Loucy (cell line): ENCODE measurements around the gene RNF145.
"Not testable (repeated sequence)": the region's sequence is repeated elsewhere in the genome, so short reads cannot be mapped to it uniquely, and the experiment has no call there.

Source experiments
- H2AFZ ChIP-seq: fragments of 200-600 bp; sonication (generic); 2 replicates; pipeline ENCODE4 v1.6.0; 2016; ENCODE audit warnings: antibody characterized with exemption, mild to moderate bottlenecking, low read length, moderate library complexity
- H3F3A ChIP-seq: fragments of 200-600 bp; 2 replicates; pipeline ENCODE4 v1.6.0; 2016; ENCODE audit warnings: antibody characterized with exemption, low read depth, mild to moderate bottlenecking
- H3K27me3 ChIP-seq: fragments of 200-600 bp; sonication (generic); 2 replicates; pipeline ENCODE4 v1.6.1; 2014; ENCODE audit warnings: low read length, mild to moderate bottlenecking; ENCODE audit not compliant: insufficient read depth, poor library complexity, severe bottlenecking
- H3K36me3 ChIP-seq: fragments of 200-600 bp; sonication (generic); 2 replicates; pipeline ENCODE4 v1.6.1; 2016; ENCODE audit warnings: low read length; ENCODE audit not compliant: insufficient read depth
- H3K4me1 ChIP-seq: fragments of 200-600 bp; sonication (generic); 2 replicates; pipeline ENCODE4 v1.5.1; 2014; ENCODE audit warnings: low read length, mild to moderate bottlenecking; ENCODE audit not compliant: insufficient read depth, poor library complexity, severe bottlenecking
- H3K4me2 ChIP-seq: fragments of 200-600 bp; sonication (generic); 2 replicates; pipeline ENCODE4 v1.6.0; 2014; ENCODE audit warnings: antibody characterized with exemption, low read length, low read depth, mild to moderate bottlenecking; ENCODE audit not compliant: poor library complexity, severe bottlenecking
- H3K4me3 ChIP-seq: fragments of 200-600 bp; sonication (generic); 2 replicates; pipeline ENCODE4 v1.5.1; 2014; ENCODE audit warnings: low read length, mild to moderate bottlenecking, mixed read lengths; ENCODE audit not compliant: poor library complexity, severe bottlenecking
- H3K79me2 ChIP-seq: fragments of 200-600 bp; sonication (generic); 2 replicates; pipeline ENCODE4 v1.6.1; 2014; ENCODE audit warnings: low read length; ENCODE audit not compliant: insufficient read depth
- H3K9ac ChIP-seq: fragments of 200-600 bp; sonication (generic); 2 replicates; pipeline ENCODE4 v1.6.0; 2014; ENCODE audit warnings: mild to moderate bottlenecking, low read depth, low read length, moderate library complexity; ENCODE audit not compliant: poor library complexity, severe bottlenecking
- H3K9me2 ChIP-seq: fragments of 200-600 bp; sonication (generic); replicated peaks from 2 replicates; pipeline ENCODE4 v1.6.1; 2016; ENCODE audit warnings: low read depth, low read length, mixed read lengths
- H3K9me3 ChIP-seq: fragments of 200-600 bp; sonication (generic); 2 replicates; pipeline ENCODE4 v1.6.1; 2014; ENCODE audit warnings: mild to moderate bottlenecking, antibody characterized with exemption, low read length, low read depth; ENCODE audit not compliant: insufficient read depth
- H4K20me1 ChIP-seq: fragments of 200-600 bp; sonication (generic); 2 replicates; pipeline ENCODE4 v1.6.0; 2014; ENCODE audit warnings: antibody characterized with exemption, low read length, mild to moderate bottlenecking; ENCODE audit not compliant: insufficient read depth, poor library complexity, severe bottlenecking
- CTCF ChIP-seq: fragments of 200-600 bp; sonication (generic); conservative IDR thresholded peaks from 2 replicates; pipeline ENCODE4 v1.5.1; 2014; ENCODE audit warnings: mild to moderate bottlenecking, antibody characterized with exemption, low read length
- EZH2phosphoT487 ChIP-seq: fragments of 200-600 bp; IDR thresholded peaks from 2 replicates; pipeline ENCODE4 v1.6.1; 2018; ENCODE audit warnings: antibody characterized with exemption, mild to moderate bottlenecking, moderate library complexity, borderline replicate concordance

RNF145 gene

GRCh38 chr5:159241946-159242552, 32.7 kb upstream of the RNF145 start:
- H3K9me2 ChIP-seq, result no peaks in the 10 kb centered on the region
- no peaks in the 10 kb centered on the region for H4K20me1 ChIP-seq
- H3F3A ChIP-seq, result no peaks in the 10 kb centered on the region
- H3K4me2 ChIP-seq, result no peak overlapping the region
- peaks cover 11% of the 10 kb centered on the region for H3K4me1 ChIP-seq
- H3K4me3 ChIP-seq, result no peak overlapping the region
- no peaks in the 10 kb centered on the region for H3K79me2 ChIP-seq
- no peak overlapping the region for H3K9ac ChIP-seq
- no peaks in the 10 kb centered on the region for H3K36me3 ChIP-seq
- H3K27me3 ChIP-seq, result no peaks in the 10 kb centered on the region
- no peak overlapping the region for H2AFZ ChIP-seq
- no peak for TF ChIP-seq EZH2phosphoT487
- no peaks in the 10 kb centered on the region for H3K9me3 ChIP-seq

GRCh38 chr5:159240301-159240870, 31.0 kb upstream of the RNF145 start:
- peaks cover 11% of the 10 kb centered on the region for H3K4me1 ChIP-seq
- H3K36me3 ChIP-seq, result no peaks in the 10 kb centered on the region
- H3F3A ChIP-seq, result no peaks in the 10 kb centered on the region
- H2AFZ ChIP-seq, result no peak overlapping the region
- H3K4me2 ChIP-seq, result no peak overlapping the region
- no peak overlapping the region for H3K9ac ChIP-seq
- TF ChIP-seq CTCF (no peak), EZH2phosphoT487 (no peak)
- no peaks in the 10 kb centered on the region for H3K79me2 ChIP-seq
- H3K9me3 ChIP-seq, result no peaks in the 10 kb centered on the region
- H3K27me3 ChIP-seq, result no peaks in the 10 kb centered on the region
- H3K9me2 ChIP-seq, result no peaks in the 10 kb centered on the region
- H3K4me3 ChIP-seq, result no peak overlapping the region
- H4K20me1 ChIP-seq, result no peaks in the 10 kb centered on the region

GRCh38 chr5:159235871-159236520, 26.6 kb upstream of the RNF145 start:
- H3K79me2 ChIP-seq, H2AFZ ChIP-seq, H3K4me2 ChIP-seq, H4K20me1 ChIP-seq, H3K9me3 ChIP-seq, H3K4me3 ChIP-seq, H3K27me3 ChIP-seq, H3K36me3 ChIP-seq, H3K9me2 ChIP-seq, H3F3A ChIP-seq, H3K4me1 ChIP-seq, H3K9ac ChIP-seq: not testable (repeated sequence)

GRCh38 chr5:159231167-159231566, 21.8 kb upstream of the RNF145 start:
- no peaks in the 10 kb centered on the region for H3K4me1 ChIP-seq
- H3K9me2 ChIP-seq, result no peaks in the 10 kb centered on the region
- no peak overlapping the region for H3K4me3 ChIP-seq
- H4K20me1 ChIP-seq, result no peaks in the 10 kb centered on the region
- H3K9me3 ChIP-seq, result no peaks in the 10 kb centered on the region
- H3K27me3 ChIP-seq, result no peaks in the 10 kb centered on the region
- H3K4me2 ChIP-seq, result no peak overlapping the region
- no peaks in the 10 kb centered on the region for H3F3A ChIP-seq
- no peak for TF ChIP-seq EZH2phosphoT487
- no peak for TF ChIP-seq CTCF
- no peaks in the 10 kb centered on the region for H3K36me3 ChIP-seq
- H3K79me2 ChIP-seq, result no peaks in the 10 kb centered on the region
- H2AFZ ChIP-seq, result no peak overlapping the region
- H3K9ac ChIP-seq, result no peak overlapping the region
